GM10266 (cell line): ENCODE data around the gene OLAH.

Experiments used
- DNase-seq: peaks from one replicate; pipeline ENCODE4 v3.0.0; 2012; ENCODE audit errors: extremely low spot score
- TF ChIP-seq, protein P1 (sequence below): IDR thresholded peaks from 2 replicates; pipeline ENCODE4 v1.5.1; 2012; ENCODE audit warnings: mild to moderate bottlenecking, low read depth; ENCODE audit not compliant: control insufficient read depth, insufficient read depth; ENCODE audit errors: missing control alignments

Gene OLAH

DNA sequence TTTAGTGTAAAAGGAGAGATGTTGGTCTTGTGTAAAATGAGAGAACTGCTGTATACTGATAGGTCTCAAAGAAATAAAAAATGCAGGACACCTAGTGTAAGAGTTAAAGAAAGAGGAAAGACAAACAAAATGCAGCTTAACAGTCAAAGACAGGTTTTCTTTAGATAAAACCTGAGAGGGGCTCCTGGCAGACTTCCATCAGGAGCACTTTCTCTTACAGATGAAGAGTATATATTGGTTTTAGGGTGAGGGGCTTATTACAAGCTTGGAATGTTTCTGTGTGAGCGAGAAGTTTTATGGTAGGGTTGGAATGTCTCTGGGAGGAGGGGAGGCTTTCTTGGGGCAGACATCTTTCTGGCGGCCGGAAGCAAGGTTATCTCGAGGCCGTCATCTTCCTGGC is 28.6 kb downstream of the OLAH start:
- TF ChIP-seq, protein P1, sequence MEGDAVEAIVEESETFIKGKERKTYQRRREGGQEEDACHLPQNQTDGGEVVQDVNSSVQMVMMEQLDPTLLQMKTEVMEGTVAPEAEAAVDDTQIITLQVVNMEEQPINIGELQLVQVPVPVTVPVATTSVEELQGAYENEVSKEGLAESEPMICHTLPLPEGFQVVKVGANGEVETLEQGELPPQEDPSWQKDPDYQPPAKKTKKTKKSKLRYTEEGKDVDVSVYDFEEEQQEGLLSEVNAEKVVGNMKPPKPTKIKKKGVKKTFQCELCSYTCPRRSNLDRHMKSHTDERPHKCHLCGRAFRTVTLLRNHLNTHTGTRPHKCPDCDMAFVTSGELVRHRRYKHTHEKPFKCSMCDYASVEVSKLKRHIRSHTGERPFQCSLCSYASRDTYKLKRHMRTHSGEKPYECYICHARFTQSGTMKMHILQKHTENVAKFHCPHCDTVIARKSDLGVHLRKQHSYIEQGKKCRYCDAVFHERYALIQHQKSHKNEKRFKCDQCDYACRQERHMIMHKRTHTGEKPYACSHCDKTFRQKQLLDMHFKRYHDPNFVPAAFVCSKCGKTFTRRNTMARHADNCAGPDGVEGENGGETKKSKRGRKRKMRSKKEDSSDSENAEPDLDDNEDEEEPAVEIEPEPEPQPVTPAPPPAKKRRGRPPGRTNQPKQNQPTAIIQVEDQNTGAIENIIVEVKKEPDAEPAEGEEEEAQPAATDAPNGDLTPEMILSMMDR = no peak
- DNase-seq = no peak

DNA sequence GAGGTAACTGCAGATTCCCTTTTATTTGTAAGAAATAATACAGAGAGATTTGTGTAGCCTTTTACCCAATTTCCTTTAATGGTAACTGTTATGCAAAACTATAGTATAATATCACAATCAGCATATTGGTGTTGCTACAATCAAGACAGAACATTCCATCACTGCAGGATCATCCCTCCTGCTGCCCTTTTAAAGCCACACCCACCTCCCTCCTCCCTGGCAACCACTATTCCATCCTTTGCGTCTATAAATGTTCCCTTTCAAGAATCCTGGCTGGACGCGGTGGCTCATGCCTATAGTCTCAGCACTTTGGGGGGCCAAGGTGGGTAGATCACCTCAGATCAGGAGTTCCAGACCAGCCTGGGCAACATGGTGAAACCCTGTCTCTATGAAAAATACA is 31.7 kb downstream of the OLAH start:
- DNase-seq = no peak
- TF ChIP-seq, protein P1 = no peak

- no peak for DNase-seq
- TF ChIP-seq, protein P1 = no peak
These were observed 40.1 kb downstream of the OLAH start for GRCh38 chr10:15083674-15084501.

DNA sequence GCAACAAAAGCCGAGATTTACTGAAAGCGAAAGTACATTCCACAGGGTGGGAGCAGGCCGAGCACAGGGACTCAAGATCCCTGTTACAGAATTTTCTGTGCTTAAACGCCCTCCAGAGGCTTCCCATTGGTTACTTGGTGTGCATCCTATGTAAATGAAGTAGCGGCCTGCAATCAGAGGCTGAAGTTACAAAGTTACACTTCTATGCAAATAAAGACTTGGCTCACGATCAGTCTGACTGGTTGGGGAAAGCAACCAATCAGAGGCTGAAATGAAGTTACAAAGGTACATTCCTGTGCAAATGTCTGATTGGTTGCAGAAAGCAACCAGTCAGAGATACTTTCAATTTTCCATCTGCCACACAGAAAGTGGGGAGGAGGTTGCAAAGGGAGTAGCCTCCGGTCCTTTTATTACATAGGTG is 40.8 kb downstream of the OLAH start:
- TF ChIP-seq, protein P1 = no peak
- no peak for DNase-seq

GRCh38 chr10:15088428-15089261 is 44.9 kb downstream of the OLAH start, which contains the start of gene ACBD7:
Gene ACBD7, minus strand, starts transcription at chr10:15088776. Its CDS starts 48 bp downstream, at chr10:15088728.
- TF ChIP-seq, protein P1 = no peak
- peak; percentile 89 for DNase-seq

DNA sequence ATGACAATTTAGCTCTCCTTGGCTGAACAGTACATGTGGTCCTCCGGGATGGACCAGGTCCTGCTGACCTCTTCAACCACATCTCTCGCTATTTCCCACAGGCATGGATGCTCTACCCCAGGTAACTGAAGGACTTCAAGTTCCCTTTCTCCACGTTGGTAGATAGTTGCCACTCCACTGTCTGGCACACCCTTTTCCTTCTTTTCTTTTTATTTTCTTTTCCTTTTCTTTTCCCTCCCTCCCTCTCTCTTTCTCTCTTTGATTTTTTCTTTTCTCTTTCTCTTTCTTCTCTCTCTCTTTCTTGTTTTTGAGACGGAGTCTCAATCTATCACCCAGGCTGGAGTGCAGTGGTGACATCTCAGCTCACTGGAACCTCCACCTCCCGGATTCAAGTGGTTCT is 47.7 kb downstream of the OLAH start:
- no peak for DNase-seq
- TF ChIP-seq, protein P1 = no peak
